GM23338 (cell line): ENCODE data around the gene CTNNA3. TPM values are rescaled to one million over a fixed set of nuclear protein-coding genes. Genes with fewer than 3 reads are reported as not detected.

ENCODE experiments used
- ATAC-seq: fragments of 200-7000 bp; cut with Tn5 transposase; 3 replicates; pipeline ENCODE4 v1.9.1; 2020
- DNase-seq: peaks from one replicate; pipeline ENCODE4 v3.0.0-alpha.2; 2015; ENCODE audit warnings: low spot score
- H2AFZ ChIP-seq: fragments of 200-600 bp; sonication (generic); 2 replicates; pipeline ENCODE4 v1.8.0; 2016; ENCODE audit warnings: antibody characterized with exemption, mild to moderate bottlenecking, moderate library complexity
- H3F3A ChIP-seq: fragments of 200-600 bp; sonication (generic); replicated peaks from 2 replicates; pipeline ENCODE4 v1.8.0; 2017; ENCODE audit warnings: antibody characterized with exemption, mixed run types, low read depth
- H3K27ac ChIP-seq: fragments of 200-600 bp; sonication (generic); 2 replicates; pipeline ENCODE4 v1.6.1; 2016; ENCODE audit warnings: low read depth
- H3K27me3 ChIP-seq: fragments of 200-600 bp; sonication (generic); 2 replicates; pipeline ENCODE4 v1.8.0; 2016; ENCODE audit warnings: mild to moderate bottlenecking, mixed run types, moderate library complexity; ENCODE audit not compliant: insufficient read depth
- H3K36me3 ChIP-seq: fragments of 200-600 bp; sonication (generic); 2 replicates; pipeline ENCODE4 v1.8.0; 2016; ENCODE audit warnings: mild to moderate bottlenecking; ENCODE audit not compliant: insufficient read depth
- H3K4me1 ChIP-seq: fragments of 200-600 bp; sonication (generic); 2 replicates; pipeline ENCODE4 v1.8.0; 2016; ENCODE audit warnings: mild to moderate bottlenecking, moderate library complexity; ENCODE audit not compliant: insufficient read depth
- H3K4me2 ChIP-seq: fragments of 200-600 bp; sonication (generic); 2 replicates; pipeline ENCODE4 v1.7.1; 2017; ENCODE audit warnings: mixed run types
- H3K4me3 ChIP-seq: fragments of 200-600 bp; sonication (generic); 2 replicates; pipeline ENCODE4 v1.6.1; 2016; ENCODE audit warnings: mixed run types
- H3K79me2 ChIP-seq: fragments of 200-600 bp; sonication (generic); replicated peaks from 2 replicates; pipeline ENCODE4 v1.8.0; 2017; ENCODE audit warnings: mild to moderate bottlenecking; ENCODE audit not compliant: insufficient read depth
- H3K9me2 ChIP-seq: fragments of 200-600 bp; sonication (generic); 2 replicates; pipeline ENCODE4 v1.8.0; 2017; ENCODE audit not compliant: insufficient read depth
- H4K20me1 ChIP-seq: fragments of 200-600 bp; sonication (generic); replicated peaks from 2 replicates; pipeline ENCODE4 v1.8.0; 2017; ENCODE audit warnings: mild to moderate bottlenecking; ENCODE audit not compliant: insufficient read depth
- H3K27ac Mint-ChIP-seq: 2 replicates; pipeline ENCODE4 v1.8.0; 2020; ENCODE audit warnings: inconsistent platforms, mild to moderate bottlenecking, moderate library complexity, mixed read lengths
- H3K27me3 Mint-ChIP-seq: 3 replicates; pipeline ENCODE4 v1.8.0; 2022; ENCODE audit warnings: low read depth, mild to moderate bottlenecking, moderate library complexity, mixed read lengths, inconsistent platforms; ENCODE audit not compliant: insufficient read depth, poor library complexity
- H3K36me3 Mint-ChIP-seq: 3 replicates; pipeline ENCODE4 v1.8.0; 2021; ENCODE audit warnings: low read depth, mild to moderate bottlenecking, inconsistent platforms, moderate library complexity, mixed read lengths
- H3K4me1 Mint-ChIP-seq: 3 replicates; pipeline ENCODE4 v1.8.0; 2020; ENCODE audit warnings: mild to moderate bottlenecking, inconsistent platforms, mixed read lengths
- H3K4me3 Mint-ChIP-seq: 3 replicates; pipeline ENCODE4 v1.8.0; 2021; ENCODE audit warnings: moderate library complexity, mild to moderate bottlenecking, inconsistent platforms, mixed read lengths
- H3K9me3 Mint-ChIP-seq: 3 replicates; pipeline ENCODE4 v1.8.0; 2020; ENCODE audit warnings: moderate library complexity, mild to moderate bottlenecking, inconsistent platforms, mixed read lengths
- ETS1 ChIP-seq: IDR thresholded peaks from 2 replicates; pipeline ENCODE4 v1.6.1; 2016; ENCODE audit warnings: antibody characterized with exemption
- EZH2 ChIP-seq: fragments of 200-600 bp; sonication (generic); IDR thresholded peaks from one replicate; pipeline ENCODE4 v1.8.0; 2017; ENCODE audit warnings: antibody characterized with exemption, mild to moderate bottlenecking, low read depth; ENCODE audit not compliant: unreplicated experiment
- NANOG ChIP-seq: IDR thresholded peaks from 2 replicates; pipeline ENCODE4 v1.6.1; 2016; ENCODE audit warnings: antibody characterized with exemption, borderline replicate concordance
- POLR2AphosphoS5 ChIP-seq: IDR thresholded peaks from 2 replicates; pipeline ENCODE4 v1.6.1; 2016; ENCODE audit warnings: antibody characterized with exemption, low read depth
- STAT1 ChIP-seq: IDR thresholded peaks from one replicate; pipeline ENCODE4 v1.6.1; 2016; ENCODE audit warnings: antibody characterized with exemption; ENCODE audit not compliant: unreplicated experiment
- ZNF114 ChIP-seq: fragments of 250-450 bp; sonication (Bioruptor Pico); IDR thresholded peaks from 2 replicates; pipeline ENCODE4 v1.5.0; 2020; ENCODE audit warnings: mild to moderate bottlenecking, moderate library complexity
- ZNF331 ChIP-seq: fragments of 250-450 bp; sonication (Bioruptor Pico); IDR thresholded peaks from 2 replicates; pipeline ENCODE4 v1.5.0; 2020; ENCODE audit warnings: low read depth, mild to moderate bottlenecking, moderate library complexity
- ZNF462 ChIP-seq: fragments of 250-450 bp; sonication (Bioruptor Pico); IDR thresholded peaks from 2 replicates; pipeline ENCODE4 v1.5.0; 2020; ENCODE audit warnings: mild to moderate bottlenecking, moderate library complexity
- polyA plus RNA-seq: library from polyadenylated mRNA; unstranded; fragments of >200 nt; fragmentation: Nextera tagmentation; extraction: Ambion mirVana; gene quantifications from 2 replicates; pipeline ENCODE4 v1.2.1, GENCODE V29; 2016
- total RNA-seq: library from RNA; depleted of rRNA; stranded (reverse); fragments of >200 nt; shearing (Covaris generic); gene quantifications from 2 replicates; pipeline ENCODE4 v1.2.3, GENCODE V29; 2014

The CTNNA3 gene
- total and polyA plus RNA-seq, 2 experiments from 2014 or later, result 0.71 to 3.3 TPM

GRCh38 chr10:66350622-66351399 lies 1345.2 kb downstream of the CTNNA3 start (continued):
- TF ChIP-seq ETS1, result no peak
- TF ChIP-seq ZNF331 (CRISPR knock-in tag), result no peak
- no peak for TF ChIP-seq POLR2AphosphoS5
- TF ChIP-seq STAT1, result no peak
- no peak for TF ChIP-seq ZNF114 (CRISPR knock-in tag)
- TF ChIP-seq ZNF462 (CRISPR knock-in tag), result no peak

GRCh38 chr10:66349726-66350125 lies 1346.3 kb downstream of the CTNNA3 start:
- DNase-seq, result no peak
- Histone ChIP-seq H3K4me3 (no peak overlapping the region), H4K20me1 (no peaks in the 10 kb centered on the region), H3F3A (no peaks in the 10 kb centered on the region), H3K79me2 (no peaks in the 10 kb centered on the region), H3K9me2 (no peaks in the 10 kb centered on the region), H3K36me3 (no peaks in the 10 kb centered on the region), H2AFZ (no peak overlapping the region), H3K27ac (no peak overlapping the region), H3K4me1 (no peaks in the 10 kb centered on the region), H3K4me2 (no peak overlapping the region), H3K27me3 (no peaks in the 10 kb centered on the region)
- Mint-ChIP-seq H3K4me1 (no peaks in the 10 kb centered on the region), H3K9me3 (peaks cover 2% of the 10 kb centered on the region; the same call in 1 of the 3 replicates), H3K4me3 (no peak overlapping the region), H3K36me3 (no peaks in the 10 kb centered on the region), H3K27ac (no peak overlapping the region), H3K27me3 (no peaks in the 10 kb centered on the region)
- ATAC-seq, result no peak
- TF ChIP-seq EZH2 (no peak), NANOG (no peak), POLR2AphosphoS5 (no peak), ZNF462 (CRISPR knock-in tag) (no peak)
